ENCODE results near the gene APOH.
A peak's percentile ranks its signal among the peaks of the same experiment; 100 is the strongest.
"Not testable (repeated sequence)": the region's sequence is repeated elsewhere in the genome, so short reads cannot be mapped to it uniquely, and the experiment has no call there.

APOH gene, protein sequence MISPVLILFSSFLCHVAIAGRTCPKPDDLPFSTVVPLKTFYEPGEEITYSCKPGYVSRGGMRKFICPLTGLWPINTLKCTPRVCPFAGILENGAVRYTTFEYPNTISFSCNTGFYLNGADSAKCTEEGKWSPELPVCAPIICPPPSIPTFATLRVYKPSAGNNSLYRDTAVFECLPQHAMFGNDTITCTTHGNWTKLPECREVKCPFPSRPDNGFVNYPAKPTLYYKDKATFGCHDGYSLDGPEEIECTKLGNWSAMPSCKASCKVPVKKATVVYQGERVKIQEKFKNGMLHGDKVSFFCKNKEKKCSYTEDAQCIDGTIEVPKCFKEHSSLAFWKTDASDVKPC

DNA sequence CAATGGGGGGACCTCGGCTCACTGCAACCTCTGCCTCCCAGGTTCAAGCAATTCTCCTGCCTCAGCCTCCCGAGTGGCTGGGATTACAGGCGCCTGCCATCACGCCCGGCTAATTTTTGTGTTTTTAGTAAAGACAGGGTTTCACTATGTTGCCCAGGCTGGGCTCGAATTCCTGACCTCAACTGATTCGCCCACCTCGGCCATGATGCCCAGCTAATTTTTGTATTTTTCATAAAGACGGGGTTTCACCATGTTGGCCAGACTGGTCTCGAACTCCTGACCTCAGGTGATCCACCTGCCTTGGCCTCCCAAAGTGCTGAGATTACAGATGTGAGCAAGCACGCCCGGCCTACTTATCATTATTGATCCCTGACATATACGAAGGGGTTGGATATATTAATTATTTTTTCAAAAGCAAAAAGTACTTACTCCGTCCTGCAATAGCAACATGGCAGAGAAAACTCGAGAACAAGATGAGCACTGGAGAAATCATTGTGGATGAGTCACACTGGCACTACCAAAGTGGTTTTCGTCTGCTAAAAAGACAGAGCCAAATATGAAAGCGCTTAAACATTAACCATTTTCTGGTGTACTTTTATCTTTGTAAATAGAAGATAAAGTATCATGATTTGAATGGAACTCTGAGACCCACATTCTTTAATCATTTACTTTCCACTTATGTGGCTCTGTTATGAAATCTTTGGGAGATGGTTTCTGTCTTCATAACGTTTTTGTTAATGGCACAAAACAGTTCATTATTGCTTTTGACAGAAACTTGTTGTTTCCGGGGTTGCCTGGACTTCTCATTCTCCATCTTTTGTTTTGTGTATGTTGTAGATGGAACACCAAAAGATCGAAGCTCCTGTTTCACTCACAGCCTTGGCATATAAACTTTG, at the start of gene APOH:
Gene APOH, minus strand, starts transcription at position 529 of the 896 bp plus-strand sequence. Its CDS starts 36 bp downstream, at position 493.
- no peak for DNase-seq (ENCODE audit: low read depth in 2 of 2)

GRCh38 chr17:66277191-66277590, 48.0 kb upstream of the APOH start:
- DNase-seq (ENCODE audit: low read depth in 2 of 2) = no peak

DNA sequence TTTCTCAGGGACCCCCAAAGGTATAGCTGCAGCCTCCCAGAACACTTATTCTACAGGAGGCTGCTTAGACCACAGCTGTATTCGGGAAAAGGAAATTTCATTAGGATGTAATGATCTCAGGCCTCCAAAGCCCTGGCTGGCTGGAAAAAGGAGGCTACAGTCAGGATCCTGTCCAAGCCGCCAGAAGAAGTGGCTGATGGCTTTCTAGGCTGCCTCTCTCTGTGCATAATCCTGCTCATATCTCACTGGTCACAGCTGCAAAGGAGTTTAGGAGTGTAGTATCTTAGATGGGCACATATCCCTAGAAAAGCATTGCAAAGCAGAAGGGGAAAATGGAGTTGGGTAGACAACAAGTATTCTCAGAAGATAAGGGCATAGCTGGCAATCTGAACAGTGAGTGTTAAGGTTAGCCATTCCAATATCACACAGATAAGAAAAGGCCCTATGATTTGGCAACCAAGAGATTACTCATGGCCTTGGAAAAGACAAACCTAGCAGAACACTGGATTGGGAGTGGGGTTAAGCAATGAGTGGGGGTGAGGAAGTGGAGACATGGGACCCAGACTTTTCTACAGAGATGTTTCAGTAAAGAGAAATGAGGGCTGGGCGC, 47.2 kb upstream of the APOH start:
- no peak for DNase-seq (ENCODE audit: low read depth in 2 of 2)

GRCh38 chr17:66275651-66276050, 46.4 kb upstream of the APOH start:
- no peak for DNase-seq (ENCODE audit: low read depth in 2 of 2)

- DNase-seq (ENCODE audit: low read depth in 2 of 2) = no peak
Observed at GRCh38 chr17:66273586-66273848, 44.3 kb upstream of the APOH start.

- DNase-seq (ENCODE audit: low read depth in 2 of 2) = no peak
Observed at GRCh38 chr17:66272811-66273585, 43.8 kb upstream of the APOH start.

- no peak for DNase-seq (ENCODE audit: low read depth in 2 of 2)
Observed at GRCh38 chr17:66271512-66271911, 42.3 kb upstream of the APOH start.

- DNase-seq (ENCODE audit: low read depth in 2 of 2) = no peak
Observed at GRCh38 chr17:66270106-66270505, 40.9 kb upstream of the APOH start.

GRCh38 chr17:66268247-66268927, 39.2 kb upstream of the APOH start:
- no peak for DNase-seq (ENCODE audit: low read depth in 2 of 2)

GRCh38 chr17:66264696-66265095, 35.5 kb upstream of the APOH start:
- DNase-seq (ENCODE audit: low read depth in 2 of 2) = no peak

DNA sequence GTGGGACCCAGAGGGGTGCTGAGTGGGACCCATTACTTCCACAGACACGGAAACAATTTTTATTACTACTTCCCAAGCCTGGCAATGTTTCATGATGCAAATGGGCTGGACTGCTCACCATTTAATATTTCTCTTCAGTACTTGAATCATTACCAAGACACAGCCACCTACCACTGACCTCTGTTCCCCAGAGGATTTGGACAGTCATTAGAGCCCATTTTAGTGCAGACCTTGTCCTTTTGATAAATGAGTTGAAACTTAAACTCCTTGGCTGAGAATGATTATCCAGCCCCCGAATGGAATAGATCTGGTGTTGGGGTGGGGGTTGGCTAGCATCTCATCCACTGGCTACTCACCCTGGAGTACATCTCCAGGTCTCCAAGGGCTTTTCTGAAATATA, 33.6 kb upstream of the APOH start:
- no peak for DNase-seq (ENCODE audit: low read depth in 2 of 2)

DNA sequence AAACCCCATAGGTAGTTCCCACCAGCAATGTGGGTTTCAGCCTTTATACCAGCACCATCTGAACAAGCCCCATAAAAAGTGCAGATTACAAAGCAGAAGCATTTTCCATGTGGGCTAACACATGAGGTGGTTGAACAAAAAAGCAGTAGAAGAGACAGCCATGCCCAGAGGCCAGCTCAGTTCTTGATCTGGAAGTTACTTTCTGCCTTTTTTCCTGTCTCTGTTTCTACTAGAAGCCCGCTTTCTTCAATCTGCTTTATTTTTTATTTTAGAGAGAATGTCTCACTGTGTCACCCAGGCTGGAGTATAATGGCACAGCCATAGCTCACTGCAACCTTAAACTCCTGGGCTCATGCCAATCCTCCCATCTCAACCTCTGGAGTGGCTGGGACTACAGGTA, 31.5 kb upstream of the APOH start:
- no peak for DNase-seq (ENCODE audit: low read depth in 2 of 2)

DNA sequence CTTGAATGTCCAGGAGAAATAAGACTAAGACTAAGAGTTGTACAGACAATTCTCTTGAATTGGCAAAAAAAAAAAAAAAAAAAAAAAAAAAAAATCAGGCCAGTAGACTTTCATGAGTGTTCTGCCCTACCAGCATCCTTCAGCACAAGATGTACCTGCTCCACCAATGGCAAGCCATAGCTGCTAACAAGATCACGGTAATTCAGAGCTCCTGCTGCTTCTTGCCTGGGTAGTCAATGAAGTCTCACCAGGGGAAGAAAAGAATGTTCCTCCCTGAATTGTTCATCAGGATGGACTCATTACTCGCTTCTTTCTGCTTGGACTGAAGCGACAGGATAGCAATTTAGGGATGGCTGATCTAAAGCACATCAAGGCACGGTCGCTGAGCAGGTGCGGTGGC, 31.1 kb upstream of the APOH start:
- DNase-seq (ENCODE audit: low read depth in 2 of 2) = no peak

DNA sequence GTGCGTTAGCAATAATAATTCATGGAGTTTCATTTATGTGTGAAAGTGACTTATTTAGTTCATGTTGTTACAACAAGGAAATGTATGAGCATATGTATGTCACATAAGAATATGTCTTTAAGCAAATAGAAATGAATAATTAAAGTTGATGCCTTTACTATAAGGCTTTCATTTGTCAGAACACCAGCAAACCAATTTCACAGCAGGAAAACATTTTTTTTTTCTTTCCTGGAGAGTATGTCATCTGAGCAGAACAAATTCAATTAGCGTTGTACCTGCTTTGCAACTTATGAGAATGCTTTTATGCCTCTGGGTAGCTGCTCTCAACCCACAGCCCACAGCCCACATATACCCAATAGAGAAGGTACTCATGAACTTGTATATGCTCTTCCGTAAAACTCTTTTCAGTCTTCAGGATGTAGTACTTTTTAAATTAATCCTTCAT, 26.3 kb upstream of the APOH start:
- DNase-seq (ENCODE audit: low read depth in 2 of 2) = no peak

GRCh38 chr17:66255112-66255511, 25.9 kb upstream of the APOH start:
- peak in 1 of 2 donors; percentile 21 for DNase-seq (ENCODE audit: low read depth in 2 of 2)

GRCh38 chr17:66253458-66253857, 24.2 kb upstream of the APOH start:
- DNase-seq (ENCODE audit: low read depth in 2 of 2) = not testable (repeated sequence)

- DNase-seq (ENCODE audit: low read depth in 2 of 2) = no peak
Observed at GRCh38 chr17:66250686-66251085, 21.5 kb upstream of the APOH start.

DNA sequence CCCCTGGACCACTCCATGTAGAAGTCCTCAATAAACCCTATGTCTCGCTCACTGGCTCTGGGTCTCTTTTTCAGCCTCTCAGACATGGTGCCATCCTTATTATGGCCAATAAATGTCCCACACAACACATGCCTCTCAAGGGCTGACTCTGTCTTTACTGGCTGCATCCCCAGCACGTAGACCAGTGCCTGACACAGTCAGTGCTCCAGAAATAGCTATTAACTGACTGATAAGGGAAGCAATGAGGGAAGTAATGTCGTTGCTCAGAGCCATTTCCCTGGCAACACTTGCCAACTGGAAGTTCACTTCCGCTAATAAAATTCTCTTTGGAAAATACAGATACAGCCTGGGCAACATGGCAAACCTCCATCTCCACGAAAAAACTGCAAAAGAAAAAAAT, 19.1 kb upstream of the APOH start:
- DNase-seq (ENCODE audit: low read depth in 2 of 2) = no peak

DNA sequence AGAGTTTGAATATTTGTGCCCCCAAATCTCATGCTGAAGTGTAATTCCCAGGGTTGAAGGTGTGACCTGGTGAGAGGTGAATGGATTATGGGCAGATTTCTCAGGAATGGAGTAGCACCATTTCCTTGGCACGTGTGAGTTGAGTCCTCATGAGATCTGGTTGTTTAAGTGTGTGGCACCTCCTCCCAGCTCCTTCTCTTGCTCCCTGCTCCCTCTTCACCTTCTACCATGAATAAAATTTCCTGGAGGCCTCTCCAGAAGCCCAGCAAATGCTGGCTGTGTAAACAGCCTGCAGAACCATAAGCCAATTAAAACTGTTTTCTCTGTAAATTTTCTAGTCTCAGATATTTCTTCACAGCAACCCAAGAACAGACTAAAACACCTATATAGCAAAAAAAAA, 12.6 kb upstream of the APOH start:
- no peak for DNase-seq (ENCODE audit: low read depth in 2 of 2)

- DNase-seq (ENCODE audit: low read depth in 2 of 2) = no peak
Observed at GRCh38 chr17:66240630-66241029, 11.4 kb upstream of the APOH start.

DNA sequence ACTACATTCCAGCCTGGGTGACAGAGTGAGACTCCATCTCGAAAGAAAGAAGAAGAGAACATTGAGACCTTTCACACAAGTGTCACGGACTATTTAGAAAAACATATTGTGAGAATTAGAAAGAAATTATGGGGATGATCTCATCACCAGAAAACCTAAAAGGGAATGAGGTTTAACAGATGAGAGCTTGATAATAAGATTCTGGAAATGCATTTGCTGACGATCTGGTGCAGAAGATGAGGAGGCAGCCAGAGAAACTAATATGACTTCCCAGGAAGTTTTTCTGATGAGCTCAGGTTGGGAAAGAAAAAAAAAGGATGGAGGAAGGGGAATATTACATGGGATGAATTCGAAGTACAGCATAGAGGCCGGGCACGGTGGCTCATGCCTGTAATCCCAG, 10.8 kb upstream of the APOH start:
- DNase-seq (ENCODE audit: low read depth in 2 of 2) = no peak

Measured in stimulated activated CD8-positive, alpha-beta memory T cell treated with anti-CD3 and anti-CD28 coated beads, Interleukin-7, amount 100 ng/mL, for 4 hours (primary cell).